ENCODE measurements around the gene POMZP3.
"Not testable (repeated sequence)": the region's sequence is repeated elsewhere in the genome, so short reads cannot be mapped to it uniquely, and the experiment has no call there.

The POMZP3 gene

DNA sequence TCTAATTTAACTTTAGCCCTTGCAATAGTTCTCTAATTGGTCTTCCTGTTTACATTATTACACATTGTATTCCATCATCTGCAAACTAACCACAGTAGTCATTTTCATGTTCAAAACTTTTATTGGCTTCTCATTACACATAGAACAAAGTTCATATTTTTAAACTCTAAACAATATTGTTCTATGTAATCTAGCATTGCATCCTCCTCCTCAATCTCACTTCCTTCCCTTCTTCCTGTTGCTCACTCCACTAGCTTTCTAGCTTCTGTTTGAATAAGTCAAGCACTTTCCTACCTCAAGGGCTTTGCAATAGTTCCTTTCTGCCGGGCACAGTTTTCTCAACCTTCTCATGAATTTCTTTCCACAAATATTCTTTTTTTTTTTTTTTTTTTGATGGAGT, 38.5 kb downstream of the POMZP3 start:
- DNase-seq (ENCODE audit: low read depth): not testable (repeated sequence)

DNA sequence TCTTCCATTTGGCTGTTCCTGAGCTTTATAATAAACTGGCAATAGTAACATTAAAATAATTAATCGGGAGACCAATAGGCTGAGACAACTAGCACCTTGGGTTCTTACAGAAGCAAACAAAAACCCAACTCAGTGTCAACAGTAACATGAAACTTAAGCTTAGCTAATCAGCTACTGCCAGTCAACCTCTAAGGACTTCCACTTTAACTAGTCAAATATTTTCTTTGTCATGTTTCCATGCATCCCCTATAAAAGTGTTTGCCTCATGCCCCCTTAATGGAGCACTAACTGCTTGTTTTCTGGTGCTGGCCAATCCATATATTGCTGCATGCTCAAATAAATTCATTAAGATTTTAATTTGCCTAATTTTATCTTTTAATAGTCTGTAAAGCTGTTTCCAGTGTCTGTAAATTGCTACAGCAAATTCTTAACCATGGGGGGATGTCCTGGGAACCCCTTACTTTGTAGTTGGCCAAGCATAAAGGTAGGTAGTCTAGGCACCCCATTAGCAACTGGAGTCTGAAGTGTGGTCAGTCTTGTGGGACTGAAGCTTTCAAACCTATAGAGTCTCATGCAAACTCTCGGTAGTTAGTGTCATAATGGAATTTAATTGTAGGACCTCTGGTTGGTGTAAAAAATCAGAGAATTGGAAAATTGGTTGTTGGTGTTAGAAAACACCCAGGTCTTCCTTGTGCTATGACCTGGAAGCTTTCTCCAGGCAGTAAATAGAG, 40.3 kb downstream of the POMZP3 start:
- DNase-seq (ENCODE audit: low read depth): not testable (repeated sequence)

DNA sequence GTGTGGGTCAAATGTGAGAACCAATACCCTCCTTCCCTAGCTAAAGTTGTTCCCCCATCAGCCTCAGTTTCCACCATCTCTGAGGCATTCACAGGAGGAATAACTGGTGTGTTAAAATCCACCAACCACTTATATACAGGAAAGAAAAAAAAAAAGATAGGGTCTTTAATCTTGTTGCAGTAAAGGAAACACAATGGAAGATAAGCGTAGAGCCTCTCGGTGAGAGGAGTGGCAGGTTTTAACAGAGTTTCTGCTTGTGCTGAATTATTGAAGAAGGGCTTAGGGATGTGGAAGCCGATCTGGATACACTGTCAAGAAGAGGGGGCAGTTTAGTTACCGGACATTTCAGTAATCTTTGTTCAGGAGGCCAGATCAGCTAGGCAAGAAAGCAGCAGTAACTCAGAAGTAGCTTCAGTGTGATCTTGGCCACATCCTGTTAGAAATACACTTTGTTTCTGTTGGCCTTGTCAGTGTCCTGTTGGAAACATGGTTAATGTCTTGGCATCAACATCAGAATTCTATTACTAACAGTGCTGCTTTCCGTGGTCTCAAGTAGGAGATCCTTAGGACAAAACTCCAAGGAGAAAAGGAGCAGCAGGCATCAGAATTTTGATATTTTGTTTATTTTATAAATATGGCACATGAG, 43.3 kb downstream of the POMZP3 start:
- not testable (repeated sequence) for DNase-seq (ENCODE audit: low read depth)

DNA sequence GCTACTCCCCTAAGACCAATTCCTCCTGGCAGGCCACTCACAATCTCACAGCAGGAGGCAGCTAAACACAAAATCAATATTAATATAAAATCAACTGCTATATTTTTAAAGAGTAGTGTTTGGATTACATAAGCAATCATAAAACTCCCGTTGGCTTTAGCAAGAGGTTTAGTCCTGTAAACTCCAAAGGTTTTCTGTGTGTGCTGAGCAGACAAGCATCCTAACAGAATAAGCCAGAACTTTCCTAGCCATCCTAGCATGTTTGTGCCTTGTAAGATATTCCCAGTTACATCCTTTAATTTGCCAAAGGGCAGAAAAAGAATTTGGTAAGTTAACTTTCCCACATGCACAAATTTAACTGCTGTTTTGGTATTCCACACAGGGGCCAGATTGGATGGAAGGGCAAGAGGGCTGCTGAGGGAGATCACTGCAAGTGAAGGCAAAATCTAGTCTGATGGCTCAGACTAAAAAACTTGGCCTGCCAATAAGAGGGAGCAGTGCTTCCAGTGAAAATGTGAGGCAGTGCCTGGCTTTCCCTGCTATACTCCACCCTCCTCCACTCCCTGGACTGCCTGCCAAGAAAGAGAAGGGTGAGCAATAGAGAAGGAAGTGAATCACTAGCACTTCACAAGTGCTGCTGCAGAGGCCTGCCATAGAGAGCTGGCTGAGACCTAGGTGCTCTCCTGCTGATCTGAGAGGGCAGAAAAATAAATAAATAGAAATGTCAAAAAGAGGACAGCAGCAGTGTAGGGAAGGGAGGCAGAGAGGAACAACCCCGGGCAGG, 44.0 kb downstream of the POMZP3 start:
- DNase-seq (ENCODE audit: low read depth): not testable (repeated sequence)

DNA sequence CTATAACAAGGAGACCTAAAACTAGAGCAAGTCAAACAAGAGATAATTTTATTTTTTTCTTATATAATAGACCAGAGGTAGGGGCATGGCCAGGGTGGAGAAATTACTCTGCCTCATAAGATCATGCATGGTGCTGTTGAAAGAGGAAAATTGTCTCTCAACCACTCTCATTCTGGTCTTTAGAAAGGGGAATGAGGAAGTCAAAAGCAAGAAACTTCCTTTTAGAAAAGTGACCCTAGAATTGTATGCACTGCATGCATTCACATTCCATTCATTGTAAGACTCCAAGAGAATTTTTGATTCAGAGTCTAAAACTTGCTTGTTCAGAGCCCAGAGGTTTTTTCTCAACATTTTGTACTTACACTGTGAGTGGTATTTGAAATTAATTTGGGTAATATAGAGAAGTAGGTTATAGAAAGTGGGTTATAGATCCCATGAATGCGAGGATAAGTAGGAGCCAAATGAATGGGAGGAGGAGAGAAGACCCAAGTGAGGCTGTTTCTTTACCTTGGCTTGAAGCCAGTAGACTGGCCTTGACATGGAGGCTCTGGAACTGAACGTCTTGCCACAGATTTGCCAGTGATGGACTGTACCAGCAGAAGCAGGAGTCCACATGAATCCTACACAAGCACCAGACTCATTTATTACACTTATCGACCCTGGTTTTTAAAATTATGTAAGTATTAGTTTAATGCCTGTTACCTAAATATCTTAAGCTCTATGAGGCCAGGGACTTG, 51.0 kb downstream of the POMZP3 start:
- not testable (repeated sequence) for DNase-seq (ENCODE audit: low read depth)

DNA sequence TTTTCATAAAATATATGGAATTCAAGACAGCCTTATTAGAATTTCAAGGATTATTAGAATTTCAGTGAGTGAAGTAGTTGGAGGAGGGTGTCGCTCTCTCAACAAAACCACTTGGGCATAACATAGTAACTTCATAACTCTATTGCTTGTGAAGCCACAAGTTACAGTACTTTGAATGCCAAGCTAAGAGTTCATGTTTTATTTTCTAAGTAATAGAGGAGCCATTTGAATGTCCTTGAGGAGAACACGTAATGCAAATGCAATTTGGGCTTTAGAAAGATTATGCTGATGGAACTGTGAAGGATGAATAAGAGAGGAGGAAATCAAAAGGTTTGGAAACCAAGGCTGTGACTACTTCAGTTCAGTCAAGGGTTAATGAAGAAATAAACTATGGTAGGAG, 51.6 kb downstream of the POMZP3 start:
- DNase-seq (ENCODE audit: low read depth): not testable (repeated sequence)

DNA sequence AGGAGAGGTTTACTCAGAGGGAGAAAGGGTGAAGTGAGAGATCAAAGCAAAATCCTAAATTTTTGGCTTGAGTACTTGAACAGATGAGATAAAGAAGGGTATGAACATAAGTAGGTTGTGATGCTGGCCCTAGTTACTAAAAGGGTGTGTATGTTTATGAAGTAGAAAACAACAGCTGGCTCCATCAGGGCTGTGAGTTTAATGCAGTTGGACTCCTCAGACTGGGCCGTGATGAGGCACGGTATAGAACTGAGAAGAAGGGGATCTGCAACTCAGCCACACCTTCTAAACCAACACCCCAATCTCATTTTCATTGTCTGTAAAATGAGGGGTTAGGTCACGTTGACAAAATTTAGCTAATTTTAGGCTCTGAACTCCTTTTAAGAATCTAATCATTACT, 54.8 kb downstream of the POMZP3 start:
- DNase-seq (ENCODE audit: low read depth): not testable (repeated sequence)

DNA sequence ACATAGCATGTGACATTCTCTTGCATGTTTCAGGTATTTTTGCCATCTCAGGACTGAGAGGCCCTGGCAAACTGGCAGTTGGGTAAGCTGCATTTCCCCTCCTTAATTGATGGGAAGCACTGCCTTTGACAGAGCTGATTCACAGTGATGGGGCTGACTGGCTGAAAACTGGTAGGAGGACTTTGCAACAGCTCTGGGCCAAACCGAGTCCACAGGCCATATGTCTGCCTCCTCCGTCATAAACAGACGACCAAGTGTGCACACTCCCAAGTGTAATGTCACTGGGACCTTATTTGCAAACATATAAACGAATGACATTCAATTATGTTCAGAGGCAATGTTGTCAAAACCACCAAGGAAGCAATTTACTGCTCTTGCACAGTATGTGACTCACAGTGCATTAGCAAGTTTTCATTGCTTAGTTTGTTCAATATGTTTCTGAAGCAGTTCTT, 56.7 kb downstream of the POMZP3 start:
- not testable (repeated sequence) for DNase-seq (ENCODE audit: low read depth)

DNA sequence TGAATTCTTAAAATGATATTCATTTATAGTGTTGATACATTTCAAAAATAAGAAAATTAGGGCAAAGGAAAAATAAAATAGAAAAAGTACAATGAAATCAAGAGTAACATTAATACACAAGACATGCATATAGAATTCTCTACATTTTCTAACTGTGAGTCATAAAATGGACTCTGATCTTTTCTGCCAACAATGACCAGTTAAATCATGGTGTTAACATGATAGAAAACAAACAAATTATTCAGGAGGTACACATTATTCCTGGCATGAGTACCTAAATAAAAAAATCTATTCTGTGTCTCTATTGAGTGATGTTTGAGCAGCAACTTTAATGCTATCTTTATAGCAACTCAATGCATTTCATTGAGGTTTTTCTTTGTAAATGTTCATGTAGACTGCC, 58.3 kb downstream of the POMZP3 start:
- DNase-seq (ENCODE audit: low read depth): not testable (repeated sequence)

DNA sequence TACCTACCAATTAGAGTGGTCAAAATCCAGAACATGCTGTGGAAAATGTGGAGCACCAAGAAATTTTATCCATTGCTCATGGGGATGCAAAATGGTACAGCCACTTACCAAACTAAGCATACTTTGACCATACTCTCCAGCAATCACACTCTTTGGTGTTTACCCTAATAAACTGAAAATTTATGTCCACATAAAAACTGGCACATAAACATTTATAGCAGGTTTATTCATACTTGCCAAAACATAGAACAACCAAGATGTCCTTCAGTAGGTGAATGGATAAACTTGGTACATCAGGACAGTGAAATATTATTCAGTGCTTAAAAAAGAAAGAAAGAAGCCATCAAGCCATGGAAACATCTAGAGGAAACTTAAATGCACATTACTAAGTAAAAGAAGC, 59.3 kb downstream of the POMZP3 start:
- DNase-seq (ENCODE audit: low read depth): not testable (repeated sequence)

DNA sequence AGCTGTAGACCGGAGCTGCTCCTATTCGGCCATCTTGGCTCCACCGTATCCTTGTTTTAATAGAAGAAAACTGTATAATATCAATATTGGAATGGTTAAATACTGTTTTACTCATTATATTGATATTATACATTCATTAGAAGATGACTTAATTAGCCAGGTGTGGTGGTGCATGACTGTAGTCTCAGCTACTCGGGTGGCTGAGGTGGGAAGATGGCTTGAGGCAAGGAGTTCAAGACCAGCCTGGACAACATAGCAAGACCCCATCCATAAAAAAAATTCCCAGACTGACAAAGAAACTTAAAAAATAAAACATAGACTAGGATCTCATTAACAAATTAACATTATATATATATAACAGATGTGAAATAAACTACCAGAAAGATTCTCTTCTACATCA, 59.8 kb downstream of the POMZP3 start:
- DNase-seq (ENCODE audit: low read depth): not testable (repeated sequence)

DNA sequence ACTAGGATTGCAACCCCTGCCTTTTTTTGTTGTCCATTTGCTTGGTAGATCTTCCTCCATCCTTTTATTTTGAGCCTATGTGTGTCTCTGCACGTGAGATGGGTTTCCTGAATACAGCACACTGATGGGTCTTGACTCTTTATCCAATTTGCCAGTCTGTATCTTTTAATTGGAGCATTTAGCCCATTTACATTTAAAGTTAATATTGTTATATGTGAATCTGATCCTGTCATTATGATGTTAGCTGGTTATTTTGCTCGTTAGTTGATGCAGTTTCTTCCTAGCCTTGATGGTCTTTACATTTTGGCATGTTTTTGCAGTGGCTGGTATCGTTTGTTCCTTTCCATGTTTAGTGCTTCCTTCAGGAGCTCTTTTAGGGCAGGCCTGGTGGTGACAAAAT, 62.1 kb downstream of the POMZP3 start:
- not testable (repeated sequence) for DNase-seq (ENCODE audit: low read depth)

DNA sequence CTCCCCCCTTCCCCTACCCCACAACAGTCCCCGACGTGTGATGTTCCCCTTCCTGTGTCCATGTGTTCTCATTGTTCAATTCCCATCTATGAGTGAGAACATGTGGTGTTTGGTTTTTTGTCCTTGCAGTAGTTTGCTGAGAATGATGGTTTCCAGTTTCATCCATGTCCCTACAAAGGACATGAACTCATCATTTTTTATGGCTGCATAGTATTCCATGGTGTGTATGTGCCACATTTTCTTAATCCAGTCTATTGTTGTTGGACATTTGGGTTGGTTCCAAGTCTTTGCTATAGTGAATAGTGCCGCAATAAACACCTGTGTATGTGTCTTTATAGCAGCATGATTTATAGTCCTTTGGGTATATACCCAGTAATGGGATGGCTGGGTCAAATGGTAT, 65.7 kb downstream of the POMZP3 start:
- not testable (repeated sequence) for DNase-seq (ENCODE audit: low read depth)

DNA sequence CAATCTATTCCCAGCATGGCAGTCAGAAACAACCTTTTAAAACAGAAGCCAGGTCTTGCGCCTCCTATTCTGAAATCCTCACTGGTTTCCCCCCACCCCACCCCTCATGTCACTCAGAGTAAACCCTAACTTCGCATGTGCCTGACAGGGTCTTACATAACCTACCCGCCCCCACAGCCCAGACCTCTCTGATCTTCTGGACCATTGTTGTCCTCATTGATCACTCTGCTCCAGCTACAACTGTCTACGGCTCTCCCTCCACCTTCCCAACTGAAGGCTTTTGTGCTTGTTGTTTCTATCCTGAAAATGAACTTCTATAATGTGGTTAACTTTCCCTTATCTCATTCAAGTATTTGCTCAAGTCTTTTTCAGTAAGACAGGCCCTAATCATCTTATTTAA, 66.9 kb downstream of the POMZP3 start:
- not testable (repeated sequence) for DNase-seq (ENCODE audit: low read depth)

All from stimulated activated CD8-positive, alpha-beta memory T cell treated with anti-CD3 and anti-CD28 coated beads, Interleukin-4, amount 100 ng/mL, for 24 hours (primary cell).